ENCODE measurements around the gene CAPN11. TPM values are rescaled to one million over a fixed set of nuclear protein-coding genes. Genes with fewer than 3 reads are reported as not detected.

Gene CAPN11
- polyA plus RNA-seq, 1 donor from 2014 or later = not detected

GRCh38 chr6:44222486-44223318 lies 64.1 kb downstream of the CAPN11 start:
- Histone ChIP-seq H3K27me3 (ENCODE audit: insufficient read depth, low read depth, low read length) (peaks cover 4% of the 10 kb centered on the region), H3K4me2 (ENCODE audit: low read length) (peak overlapping the region; percentile 39), H4K20me1 (ENCODE audit: insufficient read depth) (no peaks in the 10 kb centered on the region), H3F3A (ENCODE audit: insufficient read depth, low read length, poor library complexity, severe bottlenecking) (no peaks in the 10 kb centered on the region), H3K27ac (ENCODE audit: low read length) (peak overlapping the region; percentile 9), H3K9me2 (ENCODE audit: insufficient read depth, low read length) (no peaks in the 10 kb centered on the region), H3K36me3 (ENCODE audit: insufficient read depth, low read length) (no peaks in the 10 kb centered on the region), H3K4me3 (ENCODE audit: low read length) (peak overlapping the region; percentile 77), H2AFZ (ENCODE audit: low read depth, low read length) (peak overlapping the region; percentile 54), H3K79me2 (replicated peaks; ENCODE audit: insufficient read depth, low read length) (peaks cover 3% of the 10 kb centered on the region), H3K9me3 (ENCODE audit: low read length) (no peaks in the 10 kb centered on the region), H3K9ac (ENCODE audit: low read length) (peak overlapping the region; percentile 50)
- TF ChIP-seq, protein P1, sequence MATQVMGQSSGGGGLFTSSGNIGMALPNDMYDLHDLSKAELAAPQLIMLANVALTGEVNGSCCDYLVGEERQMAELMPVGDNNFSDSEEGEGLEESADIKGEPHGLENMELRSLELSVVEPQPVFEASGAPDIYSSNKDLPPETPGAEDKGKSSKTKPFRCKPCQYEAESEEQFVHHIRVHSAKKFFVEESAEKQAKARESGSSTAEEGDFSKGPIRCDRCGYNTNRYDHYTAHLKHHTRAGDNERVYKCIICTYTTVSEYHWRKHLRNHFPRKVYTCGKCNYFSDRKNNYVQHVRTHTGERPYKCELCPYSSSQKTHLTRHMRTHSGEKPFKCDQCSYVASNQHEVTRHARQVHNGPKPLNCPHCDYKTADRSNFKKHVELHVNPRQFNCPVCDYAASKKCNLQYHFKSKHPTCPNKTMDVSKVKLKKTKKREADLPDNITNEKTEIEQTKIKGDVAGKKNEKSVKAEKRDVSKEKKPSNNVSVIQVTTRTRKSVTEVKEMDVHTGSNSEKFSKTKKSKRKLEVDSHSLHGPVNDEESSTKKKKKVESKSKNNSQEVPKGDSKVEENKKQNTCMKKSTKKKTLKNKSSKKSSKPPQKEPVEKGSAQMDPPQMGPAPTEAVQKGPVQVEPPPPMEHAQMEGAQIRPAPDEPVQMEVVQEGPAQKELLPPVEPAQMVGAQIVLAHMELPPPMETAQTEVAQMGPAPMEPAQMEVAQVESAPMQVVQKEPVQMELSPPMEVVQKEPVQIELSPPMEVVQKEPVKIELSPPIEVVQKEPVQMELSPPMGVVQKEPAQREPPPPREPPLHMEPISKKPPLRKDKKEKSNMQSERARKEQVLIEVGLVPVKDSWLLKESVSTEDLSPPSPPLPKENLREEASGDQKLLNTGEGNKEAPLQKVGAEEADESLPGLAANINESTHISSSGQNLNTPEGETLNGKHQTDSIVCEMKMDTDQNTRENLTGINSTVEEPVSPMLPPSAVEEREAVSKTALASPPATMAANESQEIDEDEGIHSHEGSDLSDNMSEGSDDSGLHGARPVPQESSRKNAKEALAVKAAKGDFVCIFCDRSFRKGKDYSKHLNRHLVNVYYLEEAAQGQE (IDR thresholded peaks at IDR 0.05; ENCODE audit: borderline replicate concordance) = peak; percentile 42
- no peak for TF ChIP-seq MXI1 (conservative IDR thresholded peaks at IDR 0.05; ENCODE audit: poor library complexity, severe bottlenecking)

DNA sequence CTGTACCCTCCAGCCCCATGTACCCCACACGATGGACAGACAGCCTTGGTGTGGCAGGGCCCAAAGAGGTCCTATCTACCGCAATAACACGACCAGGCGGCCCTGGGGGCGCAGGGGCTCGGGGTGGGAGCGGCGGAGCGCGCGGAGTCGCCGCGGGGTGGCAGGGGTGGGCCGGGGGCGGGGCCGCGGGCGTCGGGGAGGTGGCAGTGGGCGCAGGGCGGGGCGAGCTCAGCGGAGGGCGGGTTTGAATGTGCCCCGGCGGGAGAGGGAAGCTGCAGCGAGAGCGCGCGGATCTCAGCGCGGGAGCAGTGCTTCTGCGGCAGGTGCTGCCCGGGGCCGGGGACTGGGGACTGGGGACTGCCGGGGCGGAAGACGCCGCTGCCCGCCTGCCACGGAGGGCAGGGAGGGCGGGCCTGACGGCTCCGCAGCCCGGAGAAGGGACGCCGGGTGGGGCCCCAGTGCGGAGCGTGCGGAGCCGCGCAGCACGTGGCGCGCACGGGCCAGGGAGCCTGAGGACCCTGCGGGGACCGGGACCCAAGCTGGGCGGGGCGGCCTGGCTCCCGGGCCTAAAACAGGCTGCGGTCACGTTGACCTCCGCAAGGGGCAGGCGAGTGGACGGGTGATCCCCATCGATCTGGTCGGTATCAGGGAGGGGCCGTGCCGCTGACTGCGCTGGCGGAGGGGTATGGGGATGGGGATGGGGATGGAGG lies 64.9 kb downstream of the CAPN11 start, which contains the start of gene SLC29A1:
SLC29A1 (plus strand) TSS at position 277 of the 710 bp plus-strand sequence. CDS start 3,719 bp downstream, outside the sequence.
- no peak for TF ChIP-seq RAD21 (conservative IDR thresholded peaks at IDR 0.05)
- TF ChIP-seq POLR2AphosphoS5 (IDR thresholded peaks at IDR 0.05) = peak; percentile 57
- peak; percentile 96 for TF ChIP-seq MXI1 (conservative IDR thresholded peaks at IDR 0.05; ENCODE audit: poor library complexity, severe bottlenecking)
- H3K9me3 ChIP-seq (ENCODE audit: low read length) = no peaks in the 10 kb centered on the region
- peaks cover 4% of the 10 kb centered on the region for H3K27me3 ChIP-seq (ENCODE audit: insufficient read depth, low read depth, low read length)
- H3K4me2 ChIP-seq (ENCODE audit: low read length) = peak within 1 kb of the TSS; percentile 80
- peaks cover 3% of the 10 kb centered on the region for H3K79me2 ChIP-seq (replicated peaks; ENCODE audit: insufficient read depth, low read length)
- H3K36me3 ChIP-seq (ENCODE audit: insufficient read depth, low read length) = no peaks in the 10 kb centered on the region
- no peaks in the 10 kb centered on the region for H4K20me1 ChIP-seq (ENCODE audit: insufficient read depth)
- H3F3A ChIP-seq (ENCODE audit: insufficient read depth, low read length, poor library complexity, severe bottlenecking) = no peaks in the 10 kb centered on the region
- H3K4me3 ChIP-seq (ENCODE audit: low read length) = peak within 1 kb of the TSS; percentile 77
- peak within 1 kb of the TSS; percentile 55 for H3K9ac ChIP-seq (ENCODE audit: low read length)
- peak within 1 kb of the TSS; percentile 9 for H3K27ac ChIP-seq (ENCODE audit: low read length)
- no peaks in the 10 kb centered on the region for H3K9me2 ChIP-seq (ENCODE audit: insufficient read depth, low read length)
- peak within 1 kb of the TSS; percentile 54 for H2AFZ ChIP-seq (ENCODE audit: low read depth, low read length)

DNA sequence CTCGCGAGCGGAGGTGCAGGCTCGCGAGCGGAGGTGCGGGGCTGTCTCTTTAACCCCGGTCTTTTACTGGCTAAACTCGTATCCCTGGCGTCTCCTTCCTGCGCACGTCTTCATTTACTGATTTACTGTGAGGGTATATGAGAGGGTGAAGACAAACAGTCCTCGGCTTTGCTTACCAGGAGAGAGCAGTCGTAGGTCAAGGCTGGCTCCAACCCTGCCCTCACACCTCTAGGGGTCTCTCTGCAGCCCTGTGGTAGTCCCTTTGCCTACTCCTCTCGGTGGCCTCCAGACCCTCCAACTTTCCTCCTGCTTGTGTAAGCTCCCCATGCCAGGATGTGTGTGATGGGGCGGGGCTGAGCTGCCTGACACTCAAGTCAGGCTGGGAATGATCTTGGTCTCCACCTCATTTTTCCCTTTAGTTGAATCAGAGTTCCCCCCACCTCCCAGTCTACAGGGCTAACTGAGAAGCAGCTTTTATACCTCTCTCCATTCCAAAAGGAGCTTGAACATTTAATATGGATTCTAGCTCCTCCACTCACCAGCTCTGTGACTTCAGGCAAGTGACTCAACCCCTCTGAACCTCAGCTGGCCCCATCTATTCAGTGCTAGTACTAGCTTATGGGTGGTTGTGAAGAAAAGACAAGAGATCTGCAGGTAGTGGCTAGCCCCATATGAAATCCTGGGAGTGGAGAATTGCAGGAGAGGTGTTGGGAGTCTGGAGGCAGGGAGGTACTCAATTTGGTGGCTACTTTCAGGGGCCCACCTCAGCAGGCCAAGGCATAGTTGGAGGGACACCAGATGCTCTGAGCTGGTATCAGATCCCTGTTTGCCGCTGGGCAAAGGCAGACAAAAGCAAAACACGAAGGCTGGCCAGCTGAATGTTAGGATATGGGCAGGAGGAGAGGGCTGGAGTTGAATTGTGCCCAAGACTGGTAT lies 65.7 kb downstream of the CAPN11 start:
- peak overlapping the region; percentile 55 for H3K9ac ChIP-seq (ENCODE audit: low read length)

More for the DNA sequence above, 65.7 kb downstream of the CAPN11 start:
- H3K79me2 ChIP-seq (replicated peaks; ENCODE audit: insufficient read depth, low read length) = peaks cover 3% of the 10 kb centered on the region
- no peak overlapping the region for H2AFZ ChIP-seq (ENCODE audit: low read depth, low read length)
- H3F3A ChIP-seq (ENCODE audit: insufficient read depth, low read length, poor library complexity, severe bottlenecking) = no peaks in the 10 kb centered on the region
- H4K20me1 ChIP-seq (ENCODE audit: insufficient read depth) = no peaks in the 10 kb centered on the region
- peak overlapping the region; percentile 80 for H3K4me2 ChIP-seq (ENCODE audit: low read length)
- no peaks in the 10 kb centered on the region for H3K36me3 ChIP-seq (ENCODE audit: insufficient read depth, low read length)
- no peaks in the 10 kb centered on the region for H3K9me2 ChIP-seq (ENCODE audit: insufficient read depth, low read length)
- no peak overlapping the region for H3K27ac ChIP-seq (ENCODE audit: low read length)
- no peaks in the 10 kb centered on the region for H3K9me3 ChIP-seq (ENCODE audit: low read length)
- TF ChIP-seq CTCF (IDR thresholded peaks at IDR 0.05; ENCODE audit: poor library complexity, severe bottlenecking) (peak; percentile 45), RAD21 (conservative IDR thresholded peaks at IDR 0.05) (peak; percentile 27), SMC3 (conservative IDR thresholded peaks at IDR 0.05; ENCODE audit: poor library complexity) (no peak)
- H3K4me3 ChIP-seq (ENCODE audit: low read length) = peak overlapping the region; percentile 77
- peaks cover 1% of the 10 kb centered on the region for H3K27me3 ChIP-seq (ENCODE audit: insufficient read depth, low read depth, low read length)

All from neural cell (in vitro differentiated cells).